HG03432 (cell line): Measurements from ENCODE around the gene GRAP.

Source experiments
- ATAC-seq: cut with Tn5 transposase; IDR thresholded peaks from one replicate; pipeline ENCODE4 v1.9.1; 2021; ENCODE audit warnings: mild to moderate bottlenecking, moderate library complexity; ENCODE audit not compliant: unreplicated experiment

Gene GRAP

GRCh38 chr17:19019041-19019941 lies 27.5 kb downstream of the GRAP start:
- no peak for ATAC-seq

- no peak for ATAC-seq
Observed at GRCh38 chr17:19018600-19018950, 28.2 kb downstream of the GRAP start.

- ATAC-seq, result no peak
Observed at GRCh38 chr17:19017804-19018599, 28.8 kb downstream of the GRAP start.

- ATAC-seq, result no peak
Observed at GRCh38 chr17:19017401-19017800, 29.4 kb downstream of the GRAP start.

- no peak for ATAC-seq
Observed at GRCh38 chr17:19016881-19017280, 29.9 kb downstream of the GRAP start.

- ATAC-seq, result no peak
Observed at GRCh38 chr17:19016297-19016696, 30.5 kb downstream of the GRAP start.

- no peak for ATAC-seq
Observed at GRCh38 chr17:19015428-19015827, 31.3 kb downstream of the GRAP start.

- no peak for ATAC-seq
Observed at GRCh38 chr17:19014628-19015215, 32.0 kb downstream of the GRAP start.

GRCh38 chr17:19013806-19014627 lies 32.7 kb downstream of the GRAP start:
- no peak for ATAC-seq

- no peak for ATAC-seq
Observed at GRCh38 chr17:19013226-19013625, 33.5 kb downstream of the GRAP start.

GRCh38 chr17:19012171-19013080 lies 34.3 kb downstream of the GRAP start:
- no peak for ATAC-seq

- no peak for ATAC-seq
Observed at GRCh38 chr17:19011581-19011980, 35.2 kb downstream of the GRAP start.

GRCh38 chr17:19010729-19011505 lies 35.8 kb downstream of the GRAP start:
- no peak for ATAC-seq

GRCh38 chr17:19009970-19010369 lies 36.8 kb downstream of the GRAP start:
- ATAC-seq, result no peak

GRCh38 chr17:19006698-19007097 lies 40.1 kb downstream of the GRAP start:
- no peak for ATAC-seq

GRCh38 chr17:19005789-19006430 lies 40.8 kb downstream of the GRAP start:
- no peak for ATAC-seq

GRCh38 chr17:19005137-19005773 lies 41.5 kb downstream of the GRAP start:
- ATAC-seq, result peak; percentile 3
